Measurements from ENCODE around the gene ALDH1L1.

ALDH1L1 gene

DNA sequence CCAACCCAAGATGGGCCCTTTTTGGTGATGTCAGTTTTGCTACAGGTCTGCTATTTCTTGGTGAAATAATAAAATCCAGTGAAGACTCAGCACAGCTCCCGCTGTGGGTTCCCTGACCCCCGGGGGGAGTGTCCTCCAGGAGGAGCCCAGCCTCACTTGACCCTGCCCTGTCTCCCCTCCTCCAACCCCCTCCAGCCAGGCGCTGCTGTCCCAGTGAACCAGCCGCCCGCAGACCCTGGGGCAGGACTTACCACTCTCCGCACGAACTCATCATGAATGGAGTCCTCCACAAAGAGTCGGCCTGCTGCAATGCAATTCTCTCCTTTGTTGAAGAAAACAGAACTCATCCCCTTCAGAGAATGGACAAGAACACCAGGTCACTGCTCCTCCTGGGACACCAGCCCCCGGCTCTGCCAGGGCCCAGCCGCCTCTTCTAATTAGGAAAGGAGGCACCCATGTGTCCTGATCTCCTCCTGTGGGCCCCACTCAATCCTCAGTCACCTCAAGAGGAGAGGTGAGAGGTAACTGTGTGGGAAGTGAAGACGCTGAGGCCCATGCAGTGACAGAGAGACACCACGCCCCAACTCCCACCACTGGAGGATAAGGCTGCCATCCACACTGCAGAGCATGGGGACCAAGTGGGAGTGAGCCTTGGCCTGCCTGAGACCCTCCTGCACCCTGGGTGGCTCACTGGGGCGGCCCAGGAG, 67.7 kb downstream of the ALDH1L1 start:
- TF ChIP-seq POLR2A (IDR thresholded peaks at IDR 0.05; ENCODE audit: extremely low read depth, insufficient read length): no peak
- TF ChIP-seq, protein P1, sequence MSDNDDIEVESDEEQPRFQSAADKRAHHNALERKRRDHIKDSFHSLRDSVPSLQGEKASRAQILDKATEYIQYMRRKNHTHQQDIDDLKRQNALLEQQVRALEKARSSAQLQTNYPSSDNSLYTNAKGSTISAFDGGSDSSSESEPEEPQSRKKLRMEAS (IDR thresholded peaks at IDR 0.05; ENCODE audit: low read depth, low read length): no peak
- TF ChIP-seq, protein P2, sequence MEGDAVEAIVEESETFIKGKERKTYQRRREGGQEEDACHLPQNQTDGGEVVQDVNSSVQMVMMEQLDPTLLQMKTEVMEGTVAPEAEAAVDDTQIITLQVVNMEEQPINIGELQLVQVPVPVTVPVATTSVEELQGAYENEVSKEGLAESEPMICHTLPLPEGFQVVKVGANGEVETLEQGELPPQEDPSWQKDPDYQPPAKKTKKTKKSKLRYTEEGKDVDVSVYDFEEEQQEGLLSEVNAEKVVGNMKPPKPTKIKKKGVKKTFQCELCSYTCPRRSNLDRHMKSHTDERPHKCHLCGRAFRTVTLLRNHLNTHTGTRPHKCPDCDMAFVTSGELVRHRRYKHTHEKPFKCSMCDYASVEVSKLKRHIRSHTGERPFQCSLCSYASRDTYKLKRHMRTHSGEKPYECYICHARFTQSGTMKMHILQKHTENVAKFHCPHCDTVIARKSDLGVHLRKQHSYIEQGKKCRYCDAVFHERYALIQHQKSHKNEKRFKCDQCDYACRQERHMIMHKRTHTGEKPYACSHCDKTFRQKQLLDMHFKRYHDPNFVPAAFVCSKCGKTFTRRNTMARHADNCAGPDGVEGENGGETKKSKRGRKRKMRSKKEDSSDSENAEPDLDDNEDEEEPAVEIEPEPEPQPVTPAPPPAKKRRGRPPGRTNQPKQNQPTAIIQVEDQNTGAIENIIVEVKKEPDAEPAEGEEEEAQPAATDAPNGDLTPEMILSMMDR (IDR thresholded peaks at IDR 0.05; ENCODE audit: low read depth, low read length): no peak
- no peak for TF ChIP-seq MYC (IDR thresholded peaks at IDR 0.05; ENCODE audit: low read depth, low read length)
- no peak overlapping the region for H3K4me3 ChIP-seq (ENCODE audit: low read depth, low read length)
- DNase-seq (ENCODE audit: low read depth): no peak

DNA sequence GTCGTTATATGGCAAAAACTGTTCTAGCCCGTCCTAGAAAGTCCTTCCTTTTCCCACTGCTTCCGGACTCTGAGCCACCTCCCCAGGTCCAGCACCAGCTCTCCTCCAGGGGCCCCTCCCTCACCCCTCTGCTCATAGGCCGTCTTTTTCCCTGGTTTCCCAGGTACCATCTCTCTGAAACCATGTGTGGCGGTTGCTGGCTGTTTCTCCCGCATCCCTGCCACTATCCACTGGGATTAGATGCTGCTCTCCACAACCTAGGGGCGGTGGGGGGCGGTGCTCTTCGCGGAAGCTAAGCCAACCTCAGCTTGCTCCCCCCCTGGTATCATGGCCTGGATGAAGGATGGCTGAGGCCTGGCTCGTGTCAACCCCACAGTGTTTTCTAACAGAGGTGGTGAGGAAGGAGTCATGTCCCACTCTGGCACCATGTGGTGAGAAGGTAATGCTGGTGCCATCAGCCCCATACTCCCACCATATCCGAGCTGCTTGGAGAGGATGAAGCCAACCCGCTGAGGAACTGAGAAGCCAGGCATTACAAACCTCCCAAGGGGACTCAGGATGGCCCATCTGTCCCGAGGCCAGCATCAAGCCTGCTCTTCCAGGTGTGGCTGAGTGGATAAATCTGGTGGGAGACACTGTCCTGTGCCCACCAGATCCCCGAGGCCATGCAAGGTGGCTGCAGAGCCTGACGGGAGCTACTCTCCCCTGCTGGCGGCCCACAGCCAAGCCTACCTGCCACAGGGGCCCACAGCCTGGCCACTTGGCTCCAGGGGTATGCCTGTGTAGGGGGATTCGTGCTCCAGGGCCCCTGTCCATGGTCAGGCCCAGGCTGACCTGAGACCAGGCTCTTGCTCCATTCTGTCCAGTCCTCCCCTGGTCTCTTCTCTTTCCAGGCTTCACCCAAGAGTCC, 68.6 kb downstream of the ALDH1L1 start:
- no peak for TF ChIP-seq POLR2A (IDR thresholded peaks at IDR 0.05; ENCODE audit: extremely low read depth, insufficient read length)
- TF ChIP-seq, protein P2 (IDR thresholded peaks at IDR 0.05; ENCODE audit: low read depth, low read length): no peak
- TF ChIP-seq, protein P1 (IDR thresholded peaks at IDR 0.05; ENCODE audit: low read depth, low read length): no peak
- no peak for TF ChIP-seq MYC (IDR thresholded peaks at IDR 0.05; ENCODE audit: low read depth, low read length)
- no peak for DNase-seq (ENCODE audit: low read depth)
- H3K4me3 ChIP-seq (ENCODE audit: low read depth, low read length): no peak overlapping the region

DNA sequence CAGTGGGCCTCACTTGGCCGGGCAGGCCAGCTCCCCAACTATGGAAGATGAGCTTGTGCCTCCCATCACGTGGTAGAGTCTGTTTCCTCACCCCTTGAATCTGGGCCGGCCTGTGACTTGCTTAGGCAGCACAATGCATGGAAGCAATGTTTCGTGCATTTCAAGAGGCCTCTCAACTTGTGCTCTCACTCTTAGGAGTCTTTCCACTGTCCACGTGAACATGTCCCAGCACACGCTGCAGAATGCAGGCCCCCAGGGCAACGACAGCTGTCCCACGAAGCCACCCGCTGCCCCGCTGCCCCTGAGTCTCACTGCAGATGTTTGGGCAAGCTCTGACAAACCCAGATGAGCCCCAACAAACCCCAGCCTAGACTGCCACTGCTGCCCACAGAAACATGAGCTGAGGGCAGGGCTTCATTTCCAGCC, 69.2 kb downstream of the ALDH1L1 start:
- H3K4me3 ChIP-seq (ENCODE audit: low read depth, low read length): no peak overlapping the region
- TF ChIP-seq MYC (IDR thresholded peaks at IDR 0.05; ENCODE audit: low read depth, low read length): no peak
- TF ChIP-seq, protein P2 (IDR thresholded peaks at IDR 0.05; ENCODE audit: low read depth, low read length): no peak
- TF ChIP-seq POLR2A (IDR thresholded peaks at IDR 0.05; ENCODE audit: extremely low read depth, insufficient read length): no peak
- TF ChIP-seq, protein P1 (IDR thresholded peaks at IDR 0.05; ENCODE audit: low read depth, low read length): no peak
- no peak for DNase-seq (ENCODE audit: low read depth)

DNA sequence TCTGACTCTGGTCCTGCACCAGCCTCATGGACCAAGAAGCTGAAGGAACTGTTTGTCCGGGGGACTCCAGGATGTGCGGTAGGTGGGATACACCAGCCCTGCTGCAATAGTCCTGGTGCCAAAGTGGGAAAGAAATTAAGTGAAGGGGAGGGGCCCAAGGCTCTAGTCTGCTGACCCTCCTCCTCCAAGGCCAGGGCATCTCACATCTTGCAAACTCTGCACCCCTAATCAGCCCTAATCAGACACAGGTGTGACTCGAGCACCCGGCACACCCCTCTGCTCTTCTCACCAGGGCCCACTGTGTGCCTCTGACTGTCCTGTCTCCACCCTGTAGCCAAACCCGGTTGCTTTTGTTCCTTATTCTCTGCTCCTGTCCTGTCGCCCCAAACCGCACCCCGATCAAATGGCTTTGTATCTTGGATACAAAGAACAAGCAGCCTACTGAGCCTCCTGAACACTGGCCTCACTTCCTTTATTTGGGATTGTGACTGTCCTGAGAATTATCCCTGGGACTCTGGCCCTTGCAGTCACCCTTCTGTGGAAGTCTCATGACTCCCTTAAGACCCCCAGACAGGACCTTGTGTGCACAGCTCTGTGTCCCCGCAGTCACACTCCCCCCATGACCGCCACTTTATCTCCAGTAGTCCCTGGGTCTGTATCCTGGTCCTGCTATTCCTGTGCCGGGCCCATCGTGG, 69.8 kb downstream of the ALDH1L1 start:
- H3K4me3 ChIP-seq (ENCODE audit: low read depth, low read length): no peak overlapping the region
- DNase-seq (ENCODE audit: low read depth): no peak
- TF ChIP-seq POLR2A (IDR thresholded peaks at IDR 0.05; ENCODE audit: extremely low read depth, insufficient read length) (no peak), MYC (IDR thresholded peaks at IDR 0.05; ENCODE audit: low read depth, low read length) (no peak)
- TF ChIP-seq, protein P1 (IDR thresholded peaks at IDR 0.05; ENCODE audit: low read depth, low read length): no peak
- TF ChIP-seq, protein P2 (IDR thresholded peaks at IDR 0.05; ENCODE audit: low read depth, low read length): no peak

DNA sequence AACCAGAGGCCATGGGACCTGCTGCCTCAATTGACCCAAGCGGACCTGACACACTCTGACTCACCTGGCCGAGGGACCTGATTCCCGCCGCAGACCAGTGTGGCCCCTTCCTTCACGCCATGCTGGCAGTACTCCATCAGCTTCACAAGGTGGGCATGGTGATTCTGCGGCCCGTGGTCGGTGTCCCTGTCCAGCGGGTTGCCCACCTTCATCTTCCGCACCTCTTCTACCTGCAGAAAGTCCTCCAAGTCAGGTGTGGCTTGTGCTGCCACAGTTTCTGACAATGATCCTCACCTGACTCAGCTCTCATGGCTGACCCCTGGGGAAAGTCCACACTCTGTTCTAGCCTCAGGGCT, 70.5 kb downstream of the ALDH1L1 start:
- TF ChIP-seq, protein P1 (IDR thresholded peaks at IDR 0.05; ENCODE audit: low read depth, low read length): no peak
- TF ChIP-seq POLR2A (IDR thresholded peaks at IDR 0.05; ENCODE audit: extremely low read depth, insufficient read length) (no peak), MYC (IDR thresholded peaks at IDR 0.05; ENCODE audit: low read depth, low read length) (no peak)
- TF ChIP-seq, protein P2 (IDR thresholded peaks at IDR 0.05; ENCODE audit: low read depth, low read length): no peak
- H3K4me3 ChIP-seq (ENCODE audit: low read depth, low read length): no peak overlapping the region
- no peak for DNase-seq (ENCODE audit: low read depth)

Data from NB4 (cell line).